Body of pancreas (tissue), 4 donors: ENCODE results near the gene ZBED3.

Experiments used
- POLR2A ChIP-seq, 3 donors: fragments of 450-650 bp; IDR thresholded peaks; one replicate each; pipeline ENCODE4 v1.6.1; 2016; ENCODE audit warnings: antibody characterized with exemption in 3 of 3, mild to moderate bottlenecking in 2 of 3
- TF ChIP-seq, protein P1 (sequence below), 7 experiments: fragments of 450-650 bp in 4 of 7; fragments of 200-600 bp in 3 of 7; sonication (generic) in 3 of 7; IDR thresholded peaks; one replicate each; pipeline ENCODE4 v1.5.1; 2016 to 2019; ENCODE audit warnings: antibody characterized with exemption in 7 of 7

DNA sequence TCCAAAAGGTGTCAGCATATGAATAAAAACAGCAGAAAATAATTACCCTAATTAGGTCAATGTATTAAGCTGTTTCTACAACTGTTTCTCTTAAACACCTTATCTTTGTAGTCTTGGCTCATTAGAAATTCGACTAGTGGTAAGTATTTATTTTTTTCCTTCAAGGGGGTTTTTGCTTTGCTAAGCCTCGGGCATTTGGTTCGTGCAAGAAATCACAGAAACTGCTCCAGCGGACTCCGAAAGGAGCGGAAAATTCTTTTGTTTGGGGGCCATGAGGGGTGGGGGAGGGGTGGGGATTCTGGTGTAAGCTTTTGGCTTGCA, 757 bp downstream of the ZBED3 start:
- TF ChIP-seq, protein P1, sequence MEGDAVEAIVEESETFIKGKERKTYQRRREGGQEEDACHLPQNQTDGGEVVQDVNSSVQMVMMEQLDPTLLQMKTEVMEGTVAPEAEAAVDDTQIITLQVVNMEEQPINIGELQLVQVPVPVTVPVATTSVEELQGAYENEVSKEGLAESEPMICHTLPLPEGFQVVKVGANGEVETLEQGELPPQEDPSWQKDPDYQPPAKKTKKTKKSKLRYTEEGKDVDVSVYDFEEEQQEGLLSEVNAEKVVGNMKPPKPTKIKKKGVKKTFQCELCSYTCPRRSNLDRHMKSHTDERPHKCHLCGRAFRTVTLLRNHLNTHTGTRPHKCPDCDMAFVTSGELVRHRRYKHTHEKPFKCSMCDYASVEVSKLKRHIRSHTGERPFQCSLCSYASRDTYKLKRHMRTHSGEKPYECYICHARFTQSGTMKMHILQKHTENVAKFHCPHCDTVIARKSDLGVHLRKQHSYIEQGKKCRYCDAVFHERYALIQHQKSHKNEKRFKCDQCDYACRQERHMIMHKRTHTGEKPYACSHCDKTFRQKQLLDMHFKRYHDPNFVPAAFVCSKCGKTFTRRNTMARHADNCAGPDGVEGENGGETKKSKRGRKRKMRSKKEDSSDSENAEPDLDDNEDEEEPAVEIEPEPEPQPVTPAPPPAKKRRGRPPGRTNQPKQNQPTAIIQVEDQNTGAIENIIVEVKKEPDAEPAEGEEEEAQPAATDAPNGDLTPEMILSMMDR (IDR thresholded peaks at IDR 0.05): no peak
- no peak for TF ChIP-seq POLR2A (IDR thresholded peaks at IDR 0.05)
